Activated CD4-positive, alpha-beta T cell treated with anti-CD3 and anti-CD28 coated beads for 36 hours (primary cell): ENCODE measurements around the gene KCTD10. TPM values are rescaled to one million over a fixed set of nuclear protein-coding genes. Genes with fewer than 3 reads are reported as not detected.

Source experiments
- ATAC-seq: fragments of 200-7000 bp; cut with Tn5 transposase; one replicate; pipeline ENCODE4 v1.10.0; 2021; ENCODE audit warnings: mild to moderate bottlenecking, moderate library complexity
- CTCF ChIA-PET: fragments of 350-600 bp; sonication (Branson Sonifier 250); formaldehyde crosslinking; loops from one replicate; lab custom pipeline; 2021; ENCODE audit warnings: antibody characterized with exemption; lab: Charles Lee
- POLR2A ChIA-PET: fragments of 350-600 bp; sonication (Branson Sonifier 250); formaldehyde crosslinking; loops from one replicate; lab custom pipeline; 2021; ENCODE audit warnings: antibody characterized with exemption, inconsistent platforms; lab: Charles Lee
- DNase-seq: peaks from one replicate; pipeline ENCODE4 v3.0.0-alpha.2; 2020
- H3K27ac Mint-ChIP-seq: one replicate; pipeline ENCODE4 v1.8.0; 2021; ENCODE audit warnings: mixed read lengths
- H3K27me3 Mint-ChIP-seq: one replicate; pipeline ENCODE4 v1.8.0; 2021; ENCODE audit warnings: mixed read lengths
- H3K36me3 Mint-ChIP-seq: one replicate; pipeline ENCODE4 v1.8.0; 2021; ENCODE audit warnings: low read depth, mixed read lengths
- H3K4me1 Mint-ChIP-seq: one replicate; pipeline ENCODE4 v1.8.0; 2021; ENCODE audit warnings: mixed read lengths
- H3K4me3 Mint-ChIP-seq: one replicate; pipeline ENCODE4 v1.8.0; 2021; ENCODE audit warnings: mild to moderate bottlenecking, moderate library complexity, mixed read lengths
- H3K9me3 Mint-ChIP-seq: one replicate; pipeline ENCODE4 v1.8.0; 2021; ENCODE audit warnings: low read depth, mixed read lengths
- intact Hi-C, 2 experiments: fragments of 100-400 bp; cut with DNase I in 1 of 2; cut with micrococcal nuclease in 1 of 2; formaldehyde crosslinking; loops; one replicate each; pipeline versions ENCODE4 v1.14.2 to v1.15.1; 2022 to 2024; cut with DNase I, micrococcal nuclease
- total RNA-seq, 2 experiments: library from RNA; stranded (reverse); gene quantifications; one replicate each; pipeline ENCODE4 v1.2.3, GENCODE V29; 2021

Gene KCTD10
- total RNA-seq, 2 experiments from 2014 or later: 42.0 to 46.3 TPM

GRCh38 chr12:109461846-109462756 is 15.0 kb downstream of the KCTD10 start:
- Mint-ChIP-seq H3K27me3 (no peaks in the 10 kb centered on the region), H3K36me3 (peaks cover 15% of the 10 kb centered on the region), H3K4me3 (no peak overlapping the region), H3K27ac (no peak overlapping the region), H3K4me1 (peaks cover 42% of the 10 kb centered on the region), H3K9me3 (no peaks in the 10 kb centered on the region)
- DNase-seq (no peak), ATAC-seq (no peak)
- ChIA-PET POLR2A (interaction anchor here (0.7 kb wide), 1 partner anchor 265 kb away, joined by 3 read pairs; no protein-coding TSS in a partner anchor), CTCF (interaction anchor here (0.6 to 2.0 kb wide), 7 partner anchors 12 to 76 kb away, joined by 3 to 9 read pairs (median 3); no protein-coding TSS in a partner anchor)
- intact Hi-C loops: no loop called here

DNA sequence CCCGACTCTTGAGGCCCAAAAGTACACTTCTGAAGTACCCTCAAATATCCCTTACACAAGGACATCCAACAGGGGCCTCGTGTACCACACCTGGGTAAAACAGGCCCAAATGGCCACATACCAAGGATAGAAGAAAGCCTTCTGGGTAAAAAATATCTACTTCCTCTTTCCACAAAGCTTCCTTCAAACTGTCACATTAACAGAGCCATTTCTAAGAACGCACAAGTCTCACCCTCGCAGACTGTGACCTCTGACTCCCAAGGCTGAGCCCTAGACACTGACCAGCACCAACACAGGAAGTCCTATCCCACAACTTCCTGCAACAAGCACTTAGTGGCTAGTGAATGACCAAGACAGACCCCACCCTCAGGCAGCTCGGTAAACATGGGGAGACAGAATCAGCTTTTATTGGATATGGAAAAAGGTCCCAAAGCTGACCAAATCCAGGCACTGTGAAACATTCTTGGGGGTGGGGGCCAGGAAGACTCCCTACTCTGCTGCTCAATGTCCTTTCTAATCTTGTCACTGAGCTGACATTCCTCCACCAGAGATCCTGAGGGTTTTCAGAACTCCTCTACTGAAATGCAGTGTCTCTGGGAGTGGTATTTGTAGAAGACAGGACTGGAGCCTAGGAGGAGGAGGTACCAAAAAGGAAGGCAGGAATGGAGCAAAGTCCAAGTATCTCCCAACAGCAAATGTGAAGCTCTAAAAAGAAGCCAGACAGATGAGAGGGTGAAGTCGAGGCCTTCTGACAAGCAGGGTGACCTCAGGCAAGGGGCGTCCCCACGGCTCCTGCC is 15.9 kb downstream of the KCTD10 start:
- Mint-ChIP-seq H3K4me1 (peaks cover 42% of the 10 kb centered on the region), H3K27me3 (no peaks in the 10 kb centered on the region), H3K4me3 (no peak overlapping the region), H3K27ac (peak overlapping the region; percentile 21), H3K36me3 (peaks cover 23% of the 10 kb centered on the region), H3K9me3 (no peaks in the 10 kb centered on the region)
- POLR2A ChIA-PET: no interaction called here
- CTCF ChIA-PET: interaction anchor here (0.6 to 1.1 kb wide), 4 partner anchors 33 to 384 kb away, joined by 3 to 4 read pairs (median 3); no protein-coding TSS in a partner anchor
- intact Hi-C loops: no loop called here
- ATAC-seq (no peak), DNase-seq (no peak)

- peaks cover 26% of the 10 kb centered on the region for H3K36me3 Mint-ChIP-seq
- H3K27me3 Mint-ChIP-seq: no peaks in the 10 kb centered on the region
- DNase-seq (no peak), ATAC-seq (no peak)
- H3K4me3 Mint-ChIP-seq: no peak overlapping the region
- no peaks in the 10 kb centered on the region for H3K9me3 Mint-ChIP-seq
- ChIA-PET CTCF (no interaction called here), POLR2A (no interaction called here)
- no peak overlapping the region for H3K27ac Mint-ChIP-seq
- intact Hi-C loops: no loop called here
- H3K4me1 Mint-ChIP-seq: peaks cover 42% of the 10 kb centered on the region
Observed at GRCh38 chr12:109460538-109460937, 16.6 kb downstream of the KCTD10 start.

DNA sequence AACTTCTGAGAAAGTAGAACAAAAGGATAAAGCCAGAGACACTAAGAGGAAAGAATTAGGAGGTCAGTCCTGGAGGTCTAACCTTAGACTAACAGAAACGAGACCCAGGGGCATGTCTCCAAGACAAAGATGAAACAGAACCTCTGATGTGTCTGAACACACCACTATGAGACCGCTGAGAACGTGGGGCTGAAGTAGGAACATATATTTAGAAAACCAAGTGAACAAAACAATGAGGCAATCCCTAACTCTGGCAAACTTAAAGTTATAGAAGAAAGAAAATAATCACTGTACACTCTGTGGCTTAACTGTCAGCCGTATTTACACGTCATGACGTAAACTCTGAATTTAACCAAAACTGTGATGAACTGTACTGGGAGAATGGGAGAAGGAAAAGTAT is 17.9 kb downstream of the KCTD10 start:
- H3K27ac Mint-ChIP-seq: no peak overlapping the region
- ChIA-PET POLR2A (no interaction called here), CTCF (no interaction called here)
- no peak for ATAC-seq
- no peaks in the 10 kb centered on the region for H3K27me3 Mint-ChIP-seq
- no peak overlapping the region for H3K4me3 Mint-ChIP-seq
- H3K36me3 Mint-ChIP-seq: peaks cover 29% of the 10 kb centered on the region
- intact Hi-C loops: no loop called here
- H3K9me3 Mint-ChIP-seq: no peaks in the 10 kb centered on the region
- no peak for DNase-seq
- peaks cover 41% of the 10 kb centered on the region for H3K4me1 Mint-ChIP-seq

DNA sequence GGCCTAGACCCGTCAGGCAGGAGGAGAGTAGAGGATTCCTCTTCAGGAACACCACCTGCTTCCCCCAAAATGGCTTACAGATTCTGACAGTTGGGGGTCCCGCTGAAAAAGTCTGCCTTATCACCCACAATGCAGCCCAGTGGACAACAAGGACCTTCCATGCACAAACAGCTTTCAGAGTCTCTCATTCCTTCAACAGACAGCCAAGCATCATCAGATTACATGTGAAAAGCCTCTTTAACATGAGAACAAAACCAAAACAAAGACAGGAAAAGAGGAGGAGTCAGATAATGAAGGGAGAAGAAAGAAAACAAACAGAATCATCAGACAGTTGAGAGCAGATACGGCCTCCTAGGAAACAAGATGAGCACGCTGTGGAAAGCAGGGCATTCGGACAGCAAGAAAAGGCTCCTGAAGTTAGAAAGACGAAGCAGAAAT is 18.3 kb downstream of the KCTD10 start:
- ChIA-PET CTCF (interaction anchor here (0.6 kb wide), 1 partner anchor 276 kb away, joined by 3 read pairs; no protein-coding TSS in a partner anchor), POLR2A (no interaction called here)
- peaks cover 36% of the 10 kb centered on the region for H3K4me1 Mint-ChIP-seq
- intact Hi-C loops: no loop called here
- DNase-seq (no peak), ATAC-seq (no peak)
- H3K36me3 Mint-ChIP-seq: peaks cover 31% of the 10 kb centered on the region
- no peak overlapping the region for H3K4me3 Mint-ChIP-seq
- H3K27ac Mint-ChIP-seq: peak overlapping the region; percentile 7
- H3K9me3 Mint-ChIP-seq: no peaks in the 10 kb centered on the region
- no peaks in the 10 kb centered on the region for H3K27me3 Mint-ChIP-seq

DNA sequence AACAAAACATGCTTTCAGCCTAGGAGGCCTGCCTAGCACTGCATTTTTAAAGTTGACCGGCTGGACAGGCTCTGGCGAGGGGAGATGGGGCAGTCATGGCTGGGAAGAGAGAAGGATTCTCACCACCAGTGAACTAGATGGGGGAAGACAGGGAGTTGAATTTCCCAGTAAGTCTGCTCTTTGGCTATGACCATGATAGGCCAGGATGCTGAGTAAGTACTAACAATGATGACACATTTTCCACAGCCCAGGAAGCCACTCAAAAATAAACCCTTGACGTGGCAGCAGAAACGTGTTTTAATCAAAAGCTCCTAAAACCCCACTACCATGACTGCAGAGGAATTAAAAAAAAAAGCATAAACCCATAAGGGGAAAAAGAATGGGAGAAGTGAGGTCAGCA is 19.0 kb downstream of the KCTD10 start:
- no peaks in the 10 kb centered on the region for H3K27me3 Mint-ChIP-seq
- CTCF ChIA-PET: interaction anchor here (0.6 to 1.2 kb wide), 3 partner anchors 25 to 652 kb away, joined by 3 to 5 read pairs (median 3); no protein-coding TSS in a partner anchor
- H3K27ac Mint-ChIP-seq: peak overlapping the region; percentile 91
- DNase-seq: no peak
- POLR2A ChIA-PET: no interaction called here
- H3K9me3 Mint-ChIP-seq: no peaks in the 10 kb centered on the region
- intact Hi-C loops: no loop called here
- peak; percentile 61 for ATAC-seq
- H3K4me1 Mint-ChIP-seq: peaks cover 29% of the 10 kb centered on the region
- peaks cover 36% of the 10 kb centered on the region for H3K36me3 Mint-ChIP-seq
- H3K4me3 Mint-ChIP-seq: no peak overlapping the region

GRCh38 chr12:109455706-109456105 is 21.4 kb downstream of the KCTD10 start:
- no peaks in the 10 kb centered on the region for H3K27me3 Mint-ChIP-seq
- H3K4me1 Mint-ChIP-seq: peaks cover 15% of the 10 kb centered on the region
- H3K27ac Mint-ChIP-seq: no peak overlapping the region
- ChIA-PET CTCF (no interaction called here), POLR2A (no interaction called here)
- no peak overlapping the region for H3K4me3 Mint-ChIP-seq
- no peaks in the 10 kb centered on the region for H3K9me3 Mint-ChIP-seq
- DNase-seq (no peak), ATAC-seq (no peak)
- intact Hi-C loops: no loop called here
- peaks cover 39% of the 10 kb centered on the region for H3K36me3 Mint-ChIP-seq

GRCh38 chr12:109452489-109452888 is 24.6 kb downstream of the KCTD10 start:
- Mint-ChIP-seq H3K4me1 (no peaks in the 10 kb centered on the region), H3K4me3 (no peak overlapping the region), H3K36me3 (peaks cover 37% of the 10 kb centered on the region), H3K9me3 (no peaks in the 10 kb centered on the region), H3K27me3 (no peaks in the 10 kb centered on the region), H3K27ac (peak overlapping the region; percentile 31)
- DNase-seq (no peak), ATAC-seq (no peak)
- POLR2A ChIA-PET: no interaction called here
- intact Hi-C loops: no loop called here
- CTCF ChIA-PET: no interaction called here

- Mint-ChIP-seq H3K36me3 (peaks cover 26% of the 10 kb centered on the region), H3K4me1 (no peaks in the 10 kb centered on the region), H3K27ac (no peak overlapping the region), H3K4me3 (no peak overlapping the region), H3K9me3 (no peaks in the 10 kb centered on the region), H3K27me3 (no peaks in the 10 kb centered on the region)
- intact Hi-C loops: no loop called here
- ChIA-PET CTCF (interaction anchor here (1.8 kb wide), 1 partner anchor 18 kb away, joined by 5 read pairs; no protein-coding TSS in a partner anchor), POLR2A (interaction anchor here (0.6 kb wide), 1 partner anchor 249 kb away, joined by 6 read pairs; no protein-coding TSS in a partner anchor)
- DNase-seq (no peak), ATAC-seq (no peak)
Observed at GRCh38 chr12:109451400-109451799, 25.7 kb downstream of the KCTD10 start.

- no peak overlapping the region for H3K4me3 Mint-ChIP-seq
- POLR2A ChIA-PET: interaction anchor here (0.6 kb wide), 1 partner anchor 249 kb away, joined by 6 read pairs; no protein-coding TSS in a partner anchor
- intact Hi-C loops: no loop called here
- no peaks in the 10 kb centered on the region for H3K27me3 Mint-ChIP-seq
- CTCF ChIA-PET: interaction anchor here (1.8 kb wide), 1 partner anchor 18 kb away, joined by 5 read pairs; no protein-coding TSS in a partner anchor
- no peak for DNase-seq
- H3K4me1 Mint-ChIP-seq: no peaks in the 10 kb centered on the region
- peaks cover 25% of the 10 kb centered on the region for H3K36me3 Mint-ChIP-seq
- no peak overlapping the region for H3K27ac Mint-ChIP-seq
- no peak for ATAC-seq
- H3K9me3 Mint-ChIP-seq: no peaks in the 10 kb centered on the region
Observed at GRCh38 chr12:109450980-109451379, 26.1 kb downstream of the KCTD10 start.

- no peaks in the 10 kb centered on the region for H3K9me3 Mint-ChIP-seq
- no peak for ATAC-seq
- intact Hi-C loops: no loop called here
- H3K4me3 Mint-ChIP-seq: no peak overlapping the region
- ChIA-PET POLR2A (no interaction called here), CTCF (interaction anchor here (1.2 kb wide), 1 partner anchor 56 kb away, joined by 3 read pairs; no protein-coding TSS in a partner anchor)
- no peak for DNase-seq
- no peaks in the 10 kb centered on the region for H3K27me3 Mint-ChIP-seq
- H3K4me1 Mint-ChIP-seq: no peaks in the 10 kb centered on the region
- no peak overlapping the region for H3K27ac Mint-ChIP-seq
- H3K36me3 Mint-ChIP-seq: peaks cover 20% of the 10 kb centered on the region
Observed at GRCh38 chr12:109449845-109450532, 27.1 kb downstream of the KCTD10 start.
